ENCODE results near the gene ZNF101.

Gene ZNF101

GRCh38 chr19:19656451-19657396 lies 11.9 kb upstream of the ZNF101 start:
- CTCF ChIA-PET, result interaction anchor here (0.6 to 1.4 kb wide), 2 partner anchors 10 to 13 kb away, joined by 4 to 5 read pairs; partner anchors contain the start of gene GMIP
- POLR2A ChIA-PET (ENCODE audit: low non-redundant PET), result no interaction called here
- DNase-seq (ENCODE audit: low spot score), result no peak

GRCh38 chr19:19657397-19657783 lies 11.2 kb upstream of the ZNF101 start:
- ChIA-PET POLR2A (ENCODE audit: low non-redundant PET) (no interaction called here), CTCF (interaction anchor here (0.6 to 1.4 kb wide), 3 partner anchors 11 to 29 kb away, joined by 3 to 5 read pairs (median 4); partner anchors contain the start of gene GMIP)
- no peak overlapping the region for H3K27ac ChIP-seq
- DNase-seq (ENCODE audit: low spot score), result no peak
- no peak for TF ChIP-seq CTCF (conservative IDR thresholded peaks at IDR 0.05; ENCODE audit: low read depth)

More at GRCh38 chr19:19656451-19657396, 11.9 kb upstream of the ZNF101 start:
- no peak overlapping the region for H3K27ac ChIP-seq
- TF ChIP-seq CTCF (conservative IDR thresholded peaks at IDR 0.05; ENCODE audit: low read depth), result no peak

- CTCF ChIA-PET, result interaction anchor here (1.0 kb wide), 1 partner anchor 127 kb away, joined by 3 read pairs; no protein-coding TSS in a partner anchor
- no peak overlapping the region for H3K27ac ChIP-seq
- no peak for DNase-seq (ENCODE audit: low spot score)
- no peak for TF ChIP-seq CTCF (conservative IDR thresholded peaks at IDR 0.05; ENCODE audit: low read depth)
- POLR2A ChIA-PET (ENCODE audit: low non-redundant PET), result no interaction called here
Observed at GRCh38 chr19:19659646-19660245, 8.9 kb upstream of the ZNF101 start.

- H3K27ac ChIP-seq, result peak overlapping the region; percentile 10
- POLR2A ChIA-PET (ENCODE audit: low non-redundant PET), result no interaction called here
- CTCF ChIA-PET, result interaction anchor here (1.2 kb wide), 1 partner anchor 18 kb away, joined by 3 read pairs; the partner anchor contains the start of gene GMIP
- DNase-seq (ENCODE audit: low spot score), result no peak
- TF ChIP-seq CTCF (conservative IDR thresholded peaks at IDR 0.05; ENCODE audit: low read depth), result no peak
Observed at GRCh38 chr19:19661141-19661674, 7.4 kb upstream of the ZNF101 start.

- peak overlapping the region; percentile 10 for H3K27ac ChIP-seq
- ChIA-PET CTCF (interaction anchor here (1.2 kb wide), 1 partner anchor 18 kb away, joined by 3 read pairs; the partner anchor contains the start of gene GMIP), POLR2A (ENCODE audit: low non-redundant PET) (no interaction called here)
- no peak for TF ChIP-seq CTCF (conservative IDR thresholded peaks at IDR 0.05; ENCODE audit: low read depth)
- DNase-seq (ENCODE audit: low spot score), result no peak
Observed at GRCh38 chr19:19661675-19662251, 6.9 kb upstream of the ZNF101 start.

GRCh38 chr19:19662344-19662743 lies 6.3 kb upstream of the ZNF101 start:
- no peak for TF ChIP-seq CTCF (conservative IDR thresholded peaks at IDR 0.05; ENCODE audit: low read depth)
- ChIA-PET CTCF (interaction anchor here (0.6 to 1.2 kb wide), 3 partner anchors 19 to 142 kb away, joined by 3 to 4 read pairs (median 3); partner anchors contain the start of gene GMIP), POLR2A (ENCODE audit: low non-redundant PET) (no interaction called here)
- no peak for DNase-seq (ENCODE audit: low spot score)
- H3K27ac ChIP-seq, result 0 out of 2 replicates have a peak overlapping the region, but pooled peaks have one; percentile 33
